SIG-M5 treated with dmso at 0.1 percent for 504 hours (cell line): ENCODE data around the gene ALK.

Experiments
- DNase-seq: peaks from one replicate; lab custom pipeline; 2025; ENCODE audit not compliant: unreplicated experiment; lab: John Stamatoyannopoulos, UW

ALK gene

DNA sequence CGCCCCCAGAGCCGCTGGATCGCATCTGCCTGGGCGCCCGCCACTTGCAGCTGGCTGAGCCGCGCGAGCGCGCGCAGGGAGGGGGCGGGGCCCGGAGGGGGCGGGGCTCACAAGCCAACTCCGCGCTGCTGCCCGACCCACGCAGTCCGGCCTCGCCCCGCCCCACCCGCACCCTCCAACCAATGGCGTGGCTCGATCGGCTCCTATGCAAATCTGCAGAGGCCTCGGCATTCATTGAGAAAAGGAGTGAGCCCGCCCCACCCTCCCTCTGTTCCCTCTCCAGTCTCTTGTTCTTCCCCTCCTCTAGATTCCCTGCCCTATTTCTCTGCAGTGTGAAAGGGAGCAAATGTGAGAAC, at the start of gene ALK:
TSS of gene ALK (minus strand) at position 27 of the 356 bp plus-strand sequence. CDS start 927 bp downstream, outside the sequence.
- DNase-seq: peak; percentile 56

DNA sequence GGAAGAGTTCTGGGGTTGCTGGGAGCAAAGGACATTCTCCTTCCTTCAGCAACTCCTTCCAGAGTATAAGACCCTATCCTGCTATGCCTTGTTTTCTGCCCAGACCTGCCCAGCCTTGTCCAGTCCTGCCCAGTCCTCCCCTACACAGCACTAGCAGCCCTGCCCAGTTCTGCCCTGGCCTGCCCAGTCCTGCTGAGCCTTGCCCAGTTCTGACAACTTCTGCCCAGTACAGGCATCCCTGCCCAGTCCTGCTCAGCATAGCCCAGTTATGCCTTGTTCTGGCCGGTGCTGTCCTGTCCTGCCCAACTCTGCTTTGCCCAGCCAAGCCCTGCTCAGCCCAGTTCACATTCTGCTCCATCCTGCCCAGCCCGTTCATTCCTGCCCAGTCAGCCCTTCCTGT, 44.9 kb upstream of the ALK start:
- DNase-seq: no peak

DNA sequence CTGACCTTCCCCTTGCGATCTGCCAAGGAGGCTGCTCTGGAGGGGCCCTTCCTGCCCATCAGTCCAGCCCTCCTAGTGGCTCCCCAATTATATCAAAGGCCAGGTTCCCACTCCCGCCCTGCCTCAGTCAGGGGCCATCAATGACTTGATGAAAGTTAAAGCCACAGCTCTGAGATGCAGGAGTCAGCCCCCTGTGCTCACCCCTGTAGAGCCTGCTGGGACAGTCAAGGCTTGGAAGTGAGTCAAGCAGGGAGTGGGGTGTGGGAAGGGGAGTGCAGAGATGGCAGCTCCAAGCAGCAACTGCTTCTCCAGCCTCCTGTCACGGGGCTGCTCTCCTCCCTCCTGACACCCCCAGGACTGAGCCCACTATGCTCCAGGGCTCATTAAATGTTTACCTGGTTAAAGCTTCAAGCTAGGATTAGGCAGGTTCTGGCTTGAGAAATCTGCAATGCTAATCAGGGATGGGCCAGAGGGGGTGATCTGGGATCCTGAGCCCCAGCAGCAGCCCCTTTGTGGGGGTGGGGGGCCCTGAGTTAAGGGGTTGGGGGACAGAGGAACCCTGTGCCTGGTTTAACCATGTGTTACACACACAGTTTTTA, 42.7 kb upstream of the ALK start:
- DNase-seq: no peak

DNA sequence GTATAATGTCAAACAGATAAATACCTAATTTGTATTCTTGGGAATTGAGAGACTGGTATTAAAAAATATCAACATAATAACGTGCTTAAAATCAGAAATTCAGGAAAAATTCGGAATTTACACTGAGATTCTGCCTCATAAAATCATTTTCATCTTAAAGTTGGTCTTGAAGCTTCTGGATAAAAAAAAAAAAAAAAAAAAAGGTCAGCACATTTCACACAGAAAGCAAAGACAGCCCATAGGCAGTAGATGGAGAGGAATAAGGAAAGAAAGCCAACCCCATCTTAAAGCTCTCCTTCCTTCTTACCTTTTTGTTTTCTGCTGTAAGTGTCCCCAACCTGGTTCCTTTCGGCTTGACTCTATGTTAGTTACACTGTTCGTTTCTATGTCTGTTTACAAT, 41.5 kb upstream of the ALK start:
- DNase-seq: no peak

DNA sequence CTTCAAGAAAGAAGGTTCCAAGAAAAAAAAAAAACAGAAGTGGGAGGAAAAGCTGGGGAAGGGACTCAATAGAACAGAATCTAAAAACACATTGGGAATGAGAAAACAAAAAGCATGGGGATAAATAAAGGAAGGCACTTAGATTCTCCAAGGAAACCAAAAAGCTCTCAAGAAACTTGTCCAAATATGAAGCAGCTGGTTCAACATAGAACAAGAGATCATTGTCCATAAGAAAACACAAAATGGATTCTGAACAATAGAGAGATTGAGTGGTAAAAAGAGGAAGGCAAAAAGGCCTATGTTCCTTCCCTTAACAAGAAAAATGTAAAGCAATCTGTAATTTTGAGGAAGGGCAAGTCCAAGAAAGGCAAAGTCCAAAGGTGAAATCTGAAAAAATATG, 32.9 kb upstream of the ALK start:
- no peak for DNase-seq

DNA sequence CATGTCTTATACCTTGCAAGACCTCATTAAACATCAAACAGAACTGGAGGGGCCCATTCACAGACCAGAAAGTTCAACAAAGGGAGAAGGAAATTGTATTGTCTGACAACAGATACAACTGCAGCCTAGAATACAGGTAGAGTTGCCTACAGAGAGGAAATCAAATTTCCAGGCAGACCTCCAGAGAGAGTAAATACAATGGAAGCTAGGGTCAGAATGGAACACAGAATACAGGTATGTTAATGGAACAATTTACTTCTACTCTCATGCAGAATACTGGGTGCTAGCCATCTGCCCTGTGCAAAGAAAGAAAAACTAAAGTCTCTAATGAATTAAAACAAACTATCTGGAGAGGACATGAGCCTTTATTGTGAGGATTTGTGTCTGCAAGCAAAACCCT, 31.6 kb upstream of the ALK start:
- DNase-seq: no peak

DNA sequence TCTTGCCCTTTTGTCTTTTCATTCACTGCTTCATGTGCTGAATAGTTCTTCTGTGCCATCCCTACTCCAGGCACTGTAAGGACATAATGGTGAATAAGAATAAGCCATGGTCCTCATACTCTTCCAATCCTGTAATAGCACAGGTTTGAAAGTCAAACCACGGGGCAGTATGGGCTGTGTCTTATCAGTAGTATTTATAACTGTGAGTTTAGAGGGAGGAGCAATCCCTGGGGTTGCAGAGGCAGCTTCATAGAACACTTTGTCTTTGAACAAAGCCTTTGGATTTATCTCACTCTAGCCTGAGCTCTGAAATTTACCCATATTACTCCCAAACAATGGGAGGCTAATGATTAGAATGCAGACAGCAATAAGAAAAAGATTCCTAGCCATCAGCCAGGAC, 30.2 kb upstream of the ALK start:
- DNase-seq: no peak

DNA sequence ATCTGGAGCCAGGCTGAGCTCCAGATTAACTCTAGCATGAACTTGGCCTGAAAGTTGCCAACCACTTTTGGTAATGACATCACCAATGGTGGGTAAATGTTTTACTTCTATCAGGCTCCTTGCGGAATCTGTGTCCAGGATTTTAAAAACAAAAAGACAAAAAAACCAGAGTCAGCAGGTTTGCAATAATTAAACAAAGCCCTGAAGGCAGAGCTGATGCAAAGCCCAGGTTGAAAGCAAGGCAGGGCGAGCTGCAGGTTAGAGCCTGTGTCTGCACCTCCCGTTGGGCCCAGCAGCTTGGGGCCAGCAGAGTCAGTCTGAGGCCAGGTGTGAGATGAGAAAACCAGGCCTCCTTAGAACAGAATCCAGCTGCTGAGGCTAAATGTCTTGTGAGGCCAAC, 29.1 kb upstream of the ALK start:
- DNase-seq: no peak

DNA sequence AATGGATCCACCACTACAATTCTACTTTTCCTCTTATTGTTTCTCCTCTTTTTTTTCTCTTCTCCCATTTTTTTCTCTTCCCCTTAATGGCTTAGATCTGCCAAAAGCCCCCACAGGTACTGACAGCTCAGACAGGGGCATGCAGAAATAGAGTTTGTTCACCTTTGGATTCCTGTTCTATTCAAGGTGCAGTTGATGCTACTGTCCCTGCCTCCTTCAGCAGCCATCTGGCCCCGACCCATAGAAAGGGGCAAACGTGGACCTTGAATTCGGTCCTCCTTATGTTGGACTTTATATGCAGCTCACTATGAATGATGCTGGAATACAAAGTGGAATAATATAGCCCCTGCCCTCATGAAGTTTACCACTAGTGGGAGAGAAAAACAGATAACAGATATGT, 27.7 kb upstream of the ALK start:
- DNase-seq: no peak

DNA sequence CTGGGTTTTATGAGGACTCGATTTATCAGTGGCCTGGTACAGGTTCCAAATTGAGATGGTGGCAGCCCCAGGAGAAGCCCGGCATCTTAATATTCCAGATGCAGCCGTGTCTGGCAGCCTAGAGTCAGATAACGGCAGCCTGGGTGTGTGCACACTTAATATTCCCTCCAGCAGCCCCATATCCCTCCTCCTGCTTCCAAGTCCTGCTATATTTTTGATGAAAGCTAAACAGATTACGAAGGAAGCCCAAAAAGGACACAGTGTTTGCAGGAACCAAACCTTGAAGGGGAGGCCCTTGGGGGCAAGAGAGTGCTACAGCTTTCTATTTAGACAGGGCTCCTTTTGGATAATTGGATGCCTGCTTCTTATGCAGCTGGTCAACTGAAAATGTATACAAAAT, 25.1 kb upstream of the ALK start:
- no peak for DNase-seq

DNA sequence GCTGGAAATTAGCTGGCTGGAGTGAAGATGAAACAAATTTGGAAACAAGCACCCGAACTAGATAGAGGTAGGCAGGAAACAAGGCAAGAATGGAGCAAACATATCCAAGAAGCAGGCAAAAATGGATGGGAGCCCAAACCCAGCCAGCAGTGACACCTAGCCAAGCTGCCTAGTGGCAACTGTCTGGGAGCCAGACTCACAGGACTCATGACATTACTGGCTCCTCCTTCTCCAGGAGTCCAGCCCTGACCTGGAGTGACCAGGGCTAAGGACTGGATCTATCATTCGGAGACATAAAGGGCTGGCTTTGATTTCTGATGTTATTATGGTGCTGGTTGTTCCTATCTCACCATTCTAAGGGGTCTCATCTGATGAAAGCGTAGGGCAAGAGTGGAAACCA, 21.3 kb upstream of the ALK start:
- no peak for DNase-seq

DNA sequence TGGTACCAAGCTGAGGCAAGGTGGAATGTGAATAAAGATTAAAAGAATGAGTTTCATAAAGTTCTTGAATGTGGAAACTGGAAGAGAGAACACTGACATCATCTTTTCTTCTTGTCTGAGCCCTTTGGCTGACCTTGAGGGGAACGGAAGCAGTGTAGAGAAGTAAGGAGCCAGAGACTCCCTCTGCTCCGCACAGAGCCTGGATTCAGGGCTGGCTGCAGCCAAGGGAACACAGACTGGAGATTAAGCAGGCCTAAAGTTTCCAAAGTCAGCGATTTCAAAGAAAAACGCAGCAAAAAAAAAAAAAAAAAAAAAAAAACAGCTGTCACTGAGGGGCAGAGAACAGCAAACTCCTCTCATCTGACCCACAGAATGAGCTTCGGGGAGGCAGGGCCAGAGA, 19.3 kb upstream of the ALK start:
- no peak for DNase-seq

DNA sequence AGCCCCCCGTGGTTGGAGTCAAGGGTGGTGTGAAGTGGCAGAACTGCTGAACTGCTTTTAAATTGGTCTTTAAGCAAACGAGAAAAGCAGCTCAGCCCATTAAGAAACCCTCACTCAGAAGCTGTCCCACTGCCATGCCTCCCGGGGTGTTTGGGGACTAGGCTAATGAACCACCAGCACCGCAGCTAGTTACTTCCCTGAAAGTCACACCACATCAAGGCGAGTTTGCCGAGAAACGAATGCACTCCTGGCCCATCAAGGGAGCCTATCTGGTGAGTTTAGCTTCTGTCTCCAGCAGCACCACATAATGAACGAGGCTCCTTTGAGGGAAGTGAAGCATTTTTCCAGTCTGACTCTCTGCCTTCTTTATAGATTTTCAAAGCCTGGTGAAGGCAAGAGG, 14.6 kb upstream of the ALK start:
- no peak for DNase-seq

DNA sequence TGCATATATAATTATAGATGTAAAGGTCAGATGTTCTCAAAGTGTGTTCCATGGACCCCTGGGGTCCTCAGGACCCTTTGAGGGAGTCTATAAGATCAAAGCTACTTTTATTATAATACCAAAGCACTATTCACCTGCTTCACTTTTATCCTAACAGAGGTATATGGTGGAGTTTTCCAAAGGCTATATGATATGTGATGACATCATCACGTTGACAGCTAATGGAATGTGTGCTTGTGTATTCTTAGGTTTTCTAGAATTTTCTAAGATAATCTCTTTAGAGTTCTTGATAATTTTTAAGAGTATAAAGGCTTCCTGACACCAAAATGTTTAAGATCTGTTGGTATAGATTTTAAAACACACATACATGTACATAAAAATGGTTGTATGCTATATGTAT, 10.4 kb upstream of the ALK start:
- no peak for DNase-seq

DNA sequence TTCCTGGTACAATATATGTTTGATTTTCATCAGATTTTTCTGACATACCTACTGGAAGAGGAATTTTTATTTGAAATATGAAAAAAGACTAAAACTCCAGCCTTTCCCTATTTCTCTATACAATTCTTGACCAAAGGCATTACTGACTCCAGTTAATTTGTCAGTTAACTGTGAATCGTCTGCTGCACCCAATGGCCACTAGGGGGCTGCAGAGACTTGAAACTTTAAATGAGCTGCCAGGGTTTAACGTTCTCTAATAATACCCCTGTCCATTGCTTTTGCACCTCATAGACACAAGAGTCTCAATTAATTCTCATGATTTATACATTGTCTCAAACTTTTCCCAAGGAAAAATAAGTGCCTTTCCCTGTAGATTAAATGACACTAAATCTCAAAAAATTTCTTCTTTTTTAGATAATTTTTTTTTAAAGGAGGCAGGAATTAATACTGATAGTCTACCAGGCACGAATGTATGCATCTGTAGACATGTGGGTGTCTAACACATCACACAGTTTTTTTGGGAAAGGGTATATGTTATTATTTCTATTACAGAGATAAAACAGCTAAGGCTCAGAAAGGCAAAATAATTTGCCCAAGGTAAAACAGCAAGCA, 1.8 kb upstream of the ALK start:
- peak; percentile 61 for DNase-seq

DNA sequence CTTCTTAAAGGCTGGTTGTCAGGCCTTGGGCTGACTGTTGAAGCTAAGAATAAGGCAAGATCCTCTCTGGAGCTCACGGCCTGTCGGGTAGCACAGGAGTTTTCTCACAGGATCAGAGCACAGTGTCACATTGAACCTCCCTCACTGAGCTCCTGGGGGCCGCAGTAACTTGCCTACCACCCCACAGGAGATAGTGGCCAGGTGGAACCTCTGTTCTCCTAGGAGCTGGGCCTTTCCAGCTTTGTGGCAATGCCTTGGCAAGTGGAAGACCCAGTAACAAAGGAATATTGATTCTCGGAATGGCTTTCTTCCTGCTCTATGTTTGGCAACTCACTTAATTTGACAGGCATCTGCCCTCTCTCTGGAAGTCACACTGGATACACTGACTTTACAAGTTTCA, 1.2 kb upstream of the ALK start:
- DNase-seq: no peak

DNA sequence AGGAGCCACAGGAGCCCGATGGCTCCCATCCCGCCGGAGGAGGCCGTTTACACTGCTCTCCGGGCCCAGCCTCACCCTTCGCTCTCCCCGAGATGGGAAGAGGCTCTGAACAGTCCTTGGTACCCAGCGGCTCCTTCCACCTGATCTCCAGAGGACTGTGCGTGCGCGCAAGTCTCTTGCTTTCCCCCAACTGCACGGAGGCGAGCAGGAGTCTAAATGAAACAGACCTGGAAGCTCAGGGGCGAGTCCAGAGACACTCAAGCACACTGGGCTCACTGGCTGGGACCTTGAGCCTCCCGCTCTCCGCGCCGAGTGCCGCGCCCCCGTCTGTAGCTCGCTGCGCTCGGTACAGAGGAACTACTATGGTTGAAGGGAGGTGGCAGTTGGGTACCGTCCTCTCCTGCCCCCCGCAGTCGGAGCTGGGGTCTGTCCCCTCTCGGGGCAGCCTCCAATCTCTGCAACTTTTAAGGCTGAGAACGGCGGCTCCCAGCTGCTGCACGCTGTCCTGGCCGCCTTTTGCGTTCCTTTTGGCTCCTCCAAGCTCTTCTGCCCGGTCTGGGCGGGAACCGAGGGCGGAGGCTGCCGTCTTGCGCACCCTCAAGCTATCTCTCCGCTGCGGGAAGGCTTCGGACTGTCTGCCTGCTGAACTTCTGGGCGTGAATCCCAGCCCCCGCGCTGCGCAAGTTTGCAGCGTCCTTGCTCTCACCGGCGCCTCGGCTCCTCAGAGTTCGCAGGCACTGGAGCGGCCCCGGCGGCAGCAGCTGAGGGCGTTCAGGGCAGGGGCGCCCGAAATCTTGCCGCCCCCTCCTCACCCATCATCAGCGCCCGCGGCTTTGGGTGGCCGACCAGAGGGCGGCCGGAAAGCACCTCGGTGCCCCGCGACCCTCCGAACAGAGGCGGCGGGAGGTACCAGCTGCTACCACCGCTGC, 491 bp downstream of the ALK start:
- no peak for DNase-seq

DNA sequence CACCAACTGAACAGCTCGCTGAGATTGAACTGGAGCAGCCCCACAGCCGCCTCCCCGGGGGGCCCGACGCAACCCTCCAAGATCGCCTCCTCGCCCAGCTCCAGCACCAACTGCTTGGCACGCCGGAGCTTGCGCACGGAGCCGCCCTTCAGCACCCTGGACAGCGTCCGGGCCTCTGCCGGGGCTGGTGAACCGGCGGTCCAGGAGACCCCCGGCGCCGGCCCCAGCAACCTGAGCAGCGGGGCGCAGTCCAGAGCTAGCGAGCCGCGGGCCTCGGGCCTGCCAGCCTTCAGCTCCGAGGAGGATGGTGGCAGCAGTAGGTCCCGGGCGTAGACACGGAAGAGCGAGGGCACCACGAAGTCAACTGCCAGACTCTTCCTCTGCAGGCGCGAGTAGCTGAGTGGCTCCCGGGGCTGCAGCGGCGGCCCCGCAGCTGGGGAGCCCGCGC, 1.2 kb downstream of the ALK start:
- no peak for DNase-seq

DNA sequence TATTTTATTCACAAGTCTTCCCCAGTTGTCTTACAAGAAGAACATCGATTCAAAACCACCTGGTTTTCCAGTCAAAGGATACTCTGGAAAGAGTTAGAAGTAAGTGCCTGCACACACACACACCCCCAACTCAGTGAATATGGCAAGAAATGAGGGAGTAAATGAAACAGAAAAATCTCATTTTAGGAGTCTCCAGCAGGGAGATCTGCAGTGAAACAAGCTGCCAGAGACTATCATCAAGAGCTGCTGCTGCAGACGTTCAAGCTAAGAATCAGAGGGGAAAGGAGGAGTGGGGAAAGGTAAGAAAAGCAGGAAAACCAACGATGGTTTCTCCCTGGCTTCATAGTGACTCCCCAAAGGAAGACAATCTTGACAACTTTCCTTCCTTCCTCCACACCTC, 2.4 kb downstream of the ALK start:
- DNase-seq: no peak

DNA sequence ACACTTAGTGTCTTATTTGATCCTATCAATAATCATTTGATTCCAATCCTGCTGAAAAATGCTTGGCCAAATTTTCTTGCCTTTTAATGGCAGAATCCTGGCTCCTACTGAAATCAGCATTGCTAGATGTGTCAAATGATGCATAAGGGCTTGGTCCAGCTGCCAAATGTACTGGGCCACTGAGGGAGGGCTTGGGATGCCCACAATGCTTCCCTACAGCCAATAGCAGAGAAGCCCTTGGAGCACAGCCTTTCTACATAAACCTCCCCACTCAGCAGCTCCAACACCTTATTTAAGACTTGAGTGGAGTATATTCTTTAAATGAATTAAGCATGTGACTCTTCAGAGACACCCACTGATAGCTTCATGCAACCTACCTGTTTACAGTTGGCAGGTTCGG, 3.6 kb downstream of the ALK start:
- DNase-seq: no peak

DNA sequence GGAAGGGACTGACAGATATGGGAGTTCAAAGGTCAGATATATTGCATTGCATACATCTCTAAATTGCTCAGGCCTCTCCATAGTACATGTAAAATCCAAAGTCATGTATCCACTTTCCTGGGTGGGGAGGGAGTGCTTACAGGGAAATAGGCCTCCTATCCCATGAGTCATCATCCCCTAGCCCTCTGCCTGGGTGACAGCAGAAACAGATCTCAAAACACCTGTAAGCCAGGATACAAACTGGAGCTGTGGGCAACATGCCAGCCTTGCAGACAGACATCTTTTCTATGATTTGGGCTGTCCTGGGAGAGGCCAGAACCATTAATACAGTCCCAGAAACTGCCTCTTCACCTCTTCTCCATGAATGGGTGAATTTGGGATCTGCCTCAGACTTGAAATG, 4.8 kb downstream of the ALK start:
- DNase-seq: no peak

DNA sequence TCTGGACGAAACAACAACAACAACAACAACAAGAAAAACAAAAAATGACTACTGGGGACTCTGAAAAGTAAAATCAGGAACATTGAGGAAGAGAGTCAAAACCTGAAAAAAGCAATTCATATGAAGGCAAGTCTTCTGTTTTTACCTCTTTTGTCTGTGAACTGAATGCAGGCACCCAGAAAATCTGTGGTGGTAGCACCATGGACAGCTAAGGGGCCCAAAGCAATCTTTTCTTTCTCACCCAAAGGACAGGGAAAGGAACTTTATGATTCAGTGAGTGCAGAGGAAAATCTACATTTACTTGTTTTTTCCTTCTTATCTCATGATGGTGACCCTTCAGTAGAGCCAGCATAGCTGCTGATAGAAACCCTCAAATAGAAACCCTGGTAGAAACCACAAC, 10.4 kb downstream of the ALK start:
- no peak for DNase-seq
